Measurements from ENCODE around the gene GTPBP10.

GTPBP10 gene

DNA sequence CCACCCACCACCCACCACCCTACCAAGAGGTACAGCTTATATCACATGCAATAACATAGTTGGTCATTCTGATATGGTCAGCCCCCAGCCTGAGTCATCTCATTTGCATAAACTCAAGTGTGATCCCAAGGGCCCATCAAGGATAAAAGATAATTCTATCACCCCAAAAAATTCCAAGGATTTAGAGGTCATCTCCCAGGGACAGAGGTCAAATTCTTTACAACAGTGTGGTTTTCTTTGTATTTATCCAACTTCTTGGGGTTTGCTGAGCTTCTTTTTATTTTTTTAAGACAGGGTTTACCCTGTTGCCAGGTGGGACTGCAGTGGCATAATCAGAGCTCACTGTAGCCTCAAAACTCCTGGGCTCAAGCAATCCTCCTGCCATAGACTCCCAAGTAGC is 9.4 kb upstream of the GTPBP10 start:
- no peak overlapping the region for H3K27ac ChIP-seq (replicated peaks)
- no peak overlapping the region for H3K4me3 ChIP-seq (replicated peaks; ENCODE audit: insufficient read depth, low read length)
- no peak for TF ChIP-seq GABPA (IDR thresholded peaks at IDR 0.05; ENCODE audit: low read depth)
- TF ChIP-seq POLR2AphosphoS5 (IDR thresholded peaks at IDR 0.05; ENCODE audit: low read depth): no peak
- TF ChIP-seq, protein P1, sequence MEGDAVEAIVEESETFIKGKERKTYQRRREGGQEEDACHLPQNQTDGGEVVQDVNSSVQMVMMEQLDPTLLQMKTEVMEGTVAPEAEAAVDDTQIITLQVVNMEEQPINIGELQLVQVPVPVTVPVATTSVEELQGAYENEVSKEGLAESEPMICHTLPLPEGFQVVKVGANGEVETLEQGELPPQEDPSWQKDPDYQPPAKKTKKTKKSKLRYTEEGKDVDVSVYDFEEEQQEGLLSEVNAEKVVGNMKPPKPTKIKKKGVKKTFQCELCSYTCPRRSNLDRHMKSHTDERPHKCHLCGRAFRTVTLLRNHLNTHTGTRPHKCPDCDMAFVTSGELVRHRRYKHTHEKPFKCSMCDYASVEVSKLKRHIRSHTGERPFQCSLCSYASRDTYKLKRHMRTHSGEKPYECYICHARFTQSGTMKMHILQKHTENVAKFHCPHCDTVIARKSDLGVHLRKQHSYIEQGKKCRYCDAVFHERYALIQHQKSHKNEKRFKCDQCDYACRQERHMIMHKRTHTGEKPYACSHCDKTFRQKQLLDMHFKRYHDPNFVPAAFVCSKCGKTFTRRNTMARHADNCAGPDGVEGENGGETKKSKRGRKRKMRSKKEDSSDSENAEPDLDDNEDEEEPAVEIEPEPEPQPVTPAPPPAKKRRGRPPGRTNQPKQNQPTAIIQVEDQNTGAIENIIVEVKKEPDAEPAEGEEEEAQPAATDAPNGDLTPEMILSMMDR (IDR thresholded peaks at IDR 0.05; ENCODE audit: insufficient read depth, low read length): no peak
- TF ChIP-seq SPI1 (IDR thresholded peaks at IDR 0.05; ENCODE audit: borderline replicate concordance, low read depth): no peak
- TF ChIP-seq, protein P2, sequence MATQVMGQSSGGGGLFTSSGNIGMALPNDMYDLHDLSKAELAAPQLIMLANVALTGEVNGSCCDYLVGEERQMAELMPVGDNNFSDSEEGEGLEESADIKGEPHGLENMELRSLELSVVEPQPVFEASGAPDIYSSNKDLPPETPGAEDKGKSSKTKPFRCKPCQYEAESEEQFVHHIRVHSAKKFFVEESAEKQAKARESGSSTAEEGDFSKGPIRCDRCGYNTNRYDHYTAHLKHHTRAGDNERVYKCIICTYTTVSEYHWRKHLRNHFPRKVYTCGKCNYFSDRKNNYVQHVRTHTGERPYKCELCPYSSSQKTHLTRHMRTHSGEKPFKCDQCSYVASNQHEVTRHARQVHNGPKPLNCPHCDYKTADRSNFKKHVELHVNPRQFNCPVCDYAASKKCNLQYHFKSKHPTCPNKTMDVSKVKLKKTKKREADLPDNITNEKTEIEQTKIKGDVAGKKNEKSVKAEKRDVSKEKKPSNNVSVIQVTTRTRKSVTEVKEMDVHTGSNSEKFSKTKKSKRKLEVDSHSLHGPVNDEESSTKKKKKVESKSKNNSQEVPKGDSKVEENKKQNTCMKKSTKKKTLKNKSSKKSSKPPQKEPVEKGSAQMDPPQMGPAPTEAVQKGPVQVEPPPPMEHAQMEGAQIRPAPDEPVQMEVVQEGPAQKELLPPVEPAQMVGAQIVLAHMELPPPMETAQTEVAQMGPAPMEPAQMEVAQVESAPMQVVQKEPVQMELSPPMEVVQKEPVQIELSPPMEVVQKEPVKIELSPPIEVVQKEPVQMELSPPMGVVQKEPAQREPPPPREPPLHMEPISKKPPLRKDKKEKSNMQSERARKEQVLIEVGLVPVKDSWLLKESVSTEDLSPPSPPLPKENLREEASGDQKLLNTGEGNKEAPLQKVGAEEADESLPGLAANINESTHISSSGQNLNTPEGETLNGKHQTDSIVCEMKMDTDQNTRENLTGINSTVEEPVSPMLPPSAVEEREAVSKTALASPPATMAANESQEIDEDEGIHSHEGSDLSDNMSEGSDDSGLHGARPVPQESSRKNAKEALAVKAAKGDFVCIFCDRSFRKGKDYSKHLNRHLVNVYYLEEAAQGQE (IDR thresholded peaks at IDR 0.05; ENCODE audit: insufficient replicate concordance, low read depth): no peak
- DNase-seq (ENCODE audit: low read depth in 1 of 2, low spot score in 1 of 2): no peak
- no peaks in the 10 kb centered on the region for H3K27me3 ChIP-seq (ENCODE audit: insufficient read depth, poor library complexity, severe bottlenecking)

DNA sequence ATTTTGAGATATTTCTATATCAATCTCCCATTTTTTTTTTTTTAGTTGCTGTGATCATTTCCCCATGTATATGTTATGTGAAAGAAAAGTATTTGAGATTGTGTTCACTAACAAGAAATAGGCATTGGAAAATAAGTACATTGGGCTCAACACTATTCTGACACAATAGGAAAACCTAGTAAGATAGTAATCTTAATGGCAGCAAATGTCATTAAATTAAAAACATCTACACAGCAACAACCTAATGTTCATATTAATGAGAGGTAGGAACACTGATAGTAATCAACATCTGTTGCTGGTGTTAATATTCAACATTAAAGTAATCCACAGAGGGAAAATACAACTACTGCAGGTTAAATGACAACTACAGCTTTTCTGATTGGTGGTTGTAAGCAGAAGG is 1.5 kb upstream of the GTPBP10 start:
- H3K27me3 ChIP-seq (ENCODE audit: insufficient read depth, poor library complexity, severe bottlenecking): no peaks in the 10 kb centered on the region
- no peak for DNase-seq (ENCODE audit: low read depth in 1 of 2, low spot score in 1 of 2)
- H3K4me3 ChIP-seq (replicated peaks; ENCODE audit: insufficient read depth, low read length): no peak overlapping the region
- H3K27ac ChIP-seq (replicated peaks): peak overlapping the region; percentile 94
- TF ChIP-seq POLR2AphosphoS5 (IDR thresholded peaks at IDR 0.05; ENCODE audit: low read depth) (no peak), GABPA (IDR thresholded peaks at IDR 0.05; ENCODE audit: low read depth) (no peak), SPI1 (IDR thresholded peaks at IDR 0.05; ENCODE audit: borderline replicate concordance, low read depth) (no peak)
- TF ChIP-seq, protein P1 (IDR thresholded peaks at IDR 0.05; ENCODE audit: insufficient read depth, low read length): no peak
- TF ChIP-seq, protein P2 (IDR thresholded peaks at IDR 0.05; ENCODE audit: insufficient replicate concordance, low read depth): no peak

GRCh38 chr7:90345595-90346335 is 751 bp upstream of the GTPBP10 start:
- Histone ChIP-seq H3K27me3 (ENCODE audit: insufficient read depth, poor library complexity, severe bottlenecking) (no peaks in the 10 kb centered on the region), H3K27ac (replicated peaks) (peak overlapping the region; percentile 94), H3K4me3 (replicated peaks; ENCODE audit: insufficient read depth, low read length) (peak overlapping the region; percentile 55)
- TF ChIP-seq, protein P1 (IDR thresholded peaks at IDR 0.05; ENCODE audit: insufficient read depth, low read length): no peak
- TF ChIP-seq, protein P2 (IDR thresholded peaks at IDR 0.05; ENCODE audit: insufficient replicate concordance, low read depth): no peak
- 0 out of 2 replicates have a peak, but pooled peaks have one; percentile 35 for TF ChIP-seq GABPA (IDR thresholded peaks at IDR 0.05; ENCODE audit: low read depth)
- no peak; the same call in 1 of the 2 replicates for TF ChIP-seq POLR2AphosphoS5 (IDR thresholded peaks at IDR 0.05; ENCODE audit: low read depth)
- peak; percentile 90 for TF ChIP-seq SPI1 (IDR thresholded peaks at IDR 0.05; ENCODE audit: borderline replicate concordance, low read depth)
- peak in 1 of 2 experiments; percentile 67 for DNase-seq (ENCODE audit: low read depth in 1 of 2, low spot score in 1 of 2)
